Esophagus squamous epithelium (tissue), 4 donors: ENCODE measurements around the gene DUSP6.

Source experiments
- POLR2A ChIP-seq, 4 donors: fragments of 450-650 bp; IDR thresholded peaks; one replicate each; pipeline ENCODE4 v1.6.1; 2017; ENCODE audit warnings: antibody characterized with exemption in 4 of 4, mild to moderate bottlenecking in 4 of 4, moderate library complexity in 3 of 4
- TF ChIP-seq, protein P1 (sequence below), 6 experiments: fragments of 450-650 bp in 4 of 6; fragments of 200-600 bp in 2 of 6; sonication (generic) in 2 of 6; IDR thresholded peaks; one replicate each; pipeline ENCODE4 v1.5.1; 2016 to 2019; ENCODE audit warnings: antibody characterized with exemption in 6 of 6, mild to moderate bottlenecking in 4 of 6, moderate library complexity in 4 of 6

DNA sequence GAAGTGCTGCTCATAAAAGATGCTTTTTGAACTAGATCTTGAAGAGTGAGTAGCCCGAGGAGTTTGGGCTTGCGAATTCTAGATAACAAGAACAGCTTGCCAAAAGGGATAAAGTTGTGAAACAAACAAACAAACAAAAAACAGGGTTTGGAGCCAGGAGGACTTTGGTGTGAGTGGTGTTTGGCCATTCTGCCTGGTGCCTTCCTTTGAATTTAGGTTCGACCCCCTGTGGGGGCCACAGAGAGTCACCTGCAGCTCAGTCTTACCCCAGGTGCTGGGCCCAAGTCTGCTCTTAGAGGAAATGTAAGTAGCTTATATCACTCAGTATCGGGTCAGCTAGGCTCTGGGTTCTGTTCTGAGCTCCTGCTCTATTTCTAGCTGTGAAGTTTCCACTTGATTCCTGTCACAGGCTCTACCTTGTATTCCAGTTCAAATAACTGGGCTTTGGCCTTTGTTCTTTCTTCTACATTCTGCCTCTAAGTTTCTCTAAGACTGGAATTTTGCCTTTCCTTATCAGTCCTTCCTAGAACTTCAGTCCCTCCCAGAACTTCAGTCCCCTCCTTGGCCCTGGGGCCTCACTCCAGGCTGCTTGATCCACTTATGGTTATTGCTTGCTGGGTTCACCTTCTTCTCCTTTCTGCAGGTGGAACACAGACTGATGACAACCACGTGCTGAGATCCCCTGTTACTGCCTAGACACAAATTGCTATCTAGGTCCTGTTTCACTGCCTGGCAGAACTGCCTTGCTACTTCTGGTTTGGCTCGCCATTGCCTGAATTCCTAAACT lies 20.5 kb upstream of the DUSP6 start:
- TF ChIP-seq, protein P1, sequence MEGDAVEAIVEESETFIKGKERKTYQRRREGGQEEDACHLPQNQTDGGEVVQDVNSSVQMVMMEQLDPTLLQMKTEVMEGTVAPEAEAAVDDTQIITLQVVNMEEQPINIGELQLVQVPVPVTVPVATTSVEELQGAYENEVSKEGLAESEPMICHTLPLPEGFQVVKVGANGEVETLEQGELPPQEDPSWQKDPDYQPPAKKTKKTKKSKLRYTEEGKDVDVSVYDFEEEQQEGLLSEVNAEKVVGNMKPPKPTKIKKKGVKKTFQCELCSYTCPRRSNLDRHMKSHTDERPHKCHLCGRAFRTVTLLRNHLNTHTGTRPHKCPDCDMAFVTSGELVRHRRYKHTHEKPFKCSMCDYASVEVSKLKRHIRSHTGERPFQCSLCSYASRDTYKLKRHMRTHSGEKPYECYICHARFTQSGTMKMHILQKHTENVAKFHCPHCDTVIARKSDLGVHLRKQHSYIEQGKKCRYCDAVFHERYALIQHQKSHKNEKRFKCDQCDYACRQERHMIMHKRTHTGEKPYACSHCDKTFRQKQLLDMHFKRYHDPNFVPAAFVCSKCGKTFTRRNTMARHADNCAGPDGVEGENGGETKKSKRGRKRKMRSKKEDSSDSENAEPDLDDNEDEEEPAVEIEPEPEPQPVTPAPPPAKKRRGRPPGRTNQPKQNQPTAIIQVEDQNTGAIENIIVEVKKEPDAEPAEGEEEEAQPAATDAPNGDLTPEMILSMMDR (IDR thresholded peaks at IDR 0.05): no peak
- TF ChIP-seq POLR2A (IDR thresholded peaks at IDR 0.05): no peak
